Lung (tissue), 12 donors: ENCODE measurements around the gene GNAZ. TPM values are rescaled to one million over a fixed set of nuclear protein-coding genes. Genes with fewer than 3 reads are reported as not detected.

Source experiments
- ATAC-seq: fragments of 200-7000 bp; cut with Tn5 transposase; one replicate; pipeline ENCODE4 v1.9.1; 2020; ENCODE audit warnings: moderate number of reproducible peaks; ENCODE audit not compliant: insufficient read depth, low FRiP score
- DNase-seq, 3 donors: peaks; one replicate each; pipeline ENCODE4 v3.0.0-alpha.2; 2013 to 2017
- H3K27ac ChIP-seq, 2 donors: one replicate each; pipeline ENCODE4 v1.5.1; 2013; ENCODE audit warnings: mild to moderate bottlenecking in 2 of 2, moderate library complexity in 2 of 2, control low read depth in 1 of 2, inconsistent platforms in 1 of 2, low read depth in 1 of 2, low read length in 1 of 2
- H3K27me3 ChIP-seq, 3 donors: one replicate each; pipeline ENCODE4 v1.5.1; 2013; ENCODE audit warnings: low read length in 2 of 3; ENCODE audit not compliant: control insufficient read depth in 3 of 3, insufficient read depth in 3 of 3
- H3K36me3 ChIP-seq, 4 donors: one replicate each; pipeline ENCODE4 v1.5.1; 2013; ENCODE audit warnings: low read length in 4 of 4, mild to moderate bottlenecking in 1 of 4, moderate library complexity in 1 of 4; ENCODE audit not compliant: control insufficient read depth in 4 of 4, insufficient read depth in 4 of 4
- H3K4me1 ChIP-seq, 5 donors: one replicate each; pipeline ENCODE4 v1.5.1; 2013; ENCODE audit warnings: low read length in 5 of 5, mild to moderate bottlenecking in 2 of 5, moderate library complexity in 1 of 5; ENCODE audit not compliant: control insufficient read depth in 5 of 5, insufficient read depth in 5 of 5
- H3K4me3 ChIP-seq: one replicate; pipeline ENCODE4 v1.5.1; 2013; ENCODE audit warnings: mild to moderate bottlenecking, control low read depth, moderate library complexity
- H3K9ac ChIP-seq, 2 donors: one replicate each; pipeline ENCODE4 v1.5.1; 2013; ENCODE audit warnings: low read length in 2 of 2, control low read depth in 1 of 2; ENCODE audit not compliant: insufficient read depth in 1 of 2
- H3K9me3 ChIP-seq, 4 donors: one replicate each; pipeline ENCODE4 v1.5.1; 2013; ENCODE audit warnings: low read length in 3 of 4, mild to moderate bottlenecking in 1 of 4, moderate library complexity in 1 of 4; ENCODE audit not compliant: control insufficient read depth in 4 of 4, insufficient read depth in 3 of 4
- WGBS, 2 donors: extraction: QIAGEN DNeasy Blood & Tissue Kit; methylation state at CpG; one replicate each; pipeline ENCODE4 v1.1.7; 2013; 5-methylcytosine and 5-hydroxymethylcytosine counted together
- polyA plus RNA-seq, 2 donors: library from polyadenylated mRNA; stranded (reverse); fragments of 200-250 nt; gene quantifications; one replicate each; pipeline ENCODE4 v1.2.1, GENCODE V29; 2013
- total RNA-seq, 2 donors: library from RNA; depleted of rRNA in 1 of 2; stranded (reverse); fragments of >200 nt in 1 of 2; gene quantifications; one replicate each; pipeline ENCODE4 v1.2.1, GENCODE V29; 2014 to 2021
- TF ChIP-seq, protein P1 (sequence below): IDR thresholded peaks from 2 replicates; pipeline ENCODE4 v1.5.1; 2012; ENCODE audit warnings: mild to moderate bottlenecking; ENCODE audit errors: control extremely low read depth, extremely low read depth
- donor health status: control.
- donor health status: control.
- donor health status: Bipolar disorder and iron deficiency.
- donor health status: healthy.
- donor health status: DM: yes; HTN: yes; CAD: no.

The GNAZ gene
- total and polyA plus RNA-seq, 4 donors: 0.77 to 5.0 (median 2.3) TPM

DNA sequence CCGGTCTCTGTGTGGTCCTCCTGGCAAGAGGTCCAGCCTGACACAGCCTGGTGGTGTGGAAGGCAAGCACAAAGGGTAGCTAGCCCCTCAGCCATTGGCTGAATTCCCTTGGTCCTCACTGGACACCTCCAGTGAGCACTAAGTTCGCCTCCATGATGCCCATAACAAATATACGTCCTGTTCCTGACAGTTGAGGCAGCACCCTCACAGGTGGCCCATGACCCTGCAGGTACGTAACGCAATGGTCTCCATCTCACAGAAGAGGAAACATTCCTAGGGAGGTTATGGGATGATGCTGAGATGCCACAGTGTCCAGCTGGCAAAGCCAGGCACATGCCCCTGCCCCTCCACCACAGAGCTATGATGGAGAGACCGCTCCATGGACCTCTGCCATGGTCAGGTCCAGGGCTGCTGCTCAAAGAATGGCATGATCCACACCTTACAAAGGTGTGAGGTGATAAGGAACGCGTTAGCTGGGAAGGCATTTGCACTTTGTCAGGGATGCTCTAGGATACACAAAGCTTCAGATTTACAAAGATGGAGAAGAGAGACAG, 1.4 kb upstream of the GNAZ start:
- Histone ChIP-seq H3K4me1 (peaks cover 0 to 13% (median 0%) of the 10 kb centered on the region in 5 donors), H3K9ac (no peak overlapping the region), H3K4me3 (no peak overlapping the region), H3K27me3 (peaks cover 0 to 7% (median 0%) of the 10 kb centered on the region in 3 donors), H3K9me3 (no peaks in the 10 kb centered on the region), H3K27ac (no peak overlapping the region), H3K36me3 (no peaks in the 10 kb centered on the region)
- ATAC-seq (no peak), DNase-seq (peak in 1 of 3 donors; percentile 5)
- 82 to 87% methylated on average over 8 of the region's 8 CpGs for WGBS, 2 donors
- TF ChIP-seq, protein P1, sequence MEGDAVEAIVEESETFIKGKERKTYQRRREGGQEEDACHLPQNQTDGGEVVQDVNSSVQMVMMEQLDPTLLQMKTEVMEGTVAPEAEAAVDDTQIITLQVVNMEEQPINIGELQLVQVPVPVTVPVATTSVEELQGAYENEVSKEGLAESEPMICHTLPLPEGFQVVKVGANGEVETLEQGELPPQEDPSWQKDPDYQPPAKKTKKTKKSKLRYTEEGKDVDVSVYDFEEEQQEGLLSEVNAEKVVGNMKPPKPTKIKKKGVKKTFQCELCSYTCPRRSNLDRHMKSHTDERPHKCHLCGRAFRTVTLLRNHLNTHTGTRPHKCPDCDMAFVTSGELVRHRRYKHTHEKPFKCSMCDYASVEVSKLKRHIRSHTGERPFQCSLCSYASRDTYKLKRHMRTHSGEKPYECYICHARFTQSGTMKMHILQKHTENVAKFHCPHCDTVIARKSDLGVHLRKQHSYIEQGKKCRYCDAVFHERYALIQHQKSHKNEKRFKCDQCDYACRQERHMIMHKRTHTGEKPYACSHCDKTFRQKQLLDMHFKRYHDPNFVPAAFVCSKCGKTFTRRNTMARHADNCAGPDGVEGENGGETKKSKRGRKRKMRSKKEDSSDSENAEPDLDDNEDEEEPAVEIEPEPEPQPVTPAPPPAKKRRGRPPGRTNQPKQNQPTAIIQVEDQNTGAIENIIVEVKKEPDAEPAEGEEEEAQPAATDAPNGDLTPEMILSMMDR: no peak

DNA sequence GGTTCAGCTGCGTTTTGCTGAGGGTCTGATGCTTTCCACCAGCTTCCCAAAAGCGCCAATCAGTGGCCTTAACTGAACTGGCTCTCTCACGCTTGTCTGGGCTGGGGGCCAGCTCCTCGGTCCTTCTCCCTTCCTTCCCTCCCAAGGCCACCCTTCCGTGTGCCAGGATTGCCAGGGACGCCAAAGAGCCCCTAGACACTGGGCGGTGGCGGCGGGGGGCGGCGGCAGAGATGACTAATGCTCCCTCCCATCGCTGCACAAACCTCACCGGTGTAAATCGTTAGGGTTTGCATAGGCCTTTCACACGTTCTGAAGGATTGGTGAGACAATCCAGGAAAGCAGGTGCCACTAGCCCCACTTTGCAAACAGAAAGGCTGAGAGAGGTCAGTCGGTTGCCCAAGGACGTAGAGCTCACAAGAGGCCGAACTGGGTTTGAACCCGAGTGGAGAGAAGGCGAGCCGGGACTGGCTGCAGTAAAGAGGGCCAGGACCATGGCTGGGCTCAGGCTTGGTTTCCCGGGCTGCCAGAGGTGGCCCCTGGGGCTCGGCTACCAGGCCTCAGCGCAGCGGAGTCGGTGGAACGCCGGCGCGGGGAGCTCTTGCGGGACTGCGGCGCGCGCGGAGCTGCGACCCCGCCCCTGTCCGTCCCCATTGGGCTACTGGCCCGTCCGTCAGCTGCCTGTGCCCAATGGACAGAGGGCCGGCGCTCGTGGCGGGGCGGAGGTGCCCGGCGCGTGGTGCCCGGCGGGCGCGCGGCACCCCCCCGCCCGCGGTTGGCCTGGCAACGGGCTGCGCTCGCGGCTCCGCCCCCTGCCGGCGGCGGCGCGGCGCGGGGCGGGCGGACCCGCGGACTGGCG, 589 bp upstream of the GNAZ start:
- Histone ChIP-seq H3K27ac (peak overlapping the region in 1 of 2 donors; percentile 37), H3K4me3 (peak overlapping the region; percentile 35), H3K27me3 (peaks cover 0 to 7% (median 0%) of the 10 kb centered on the region in 3 donors), H3K4me1 (peaks cover 0 to 13% (median 0%) of the 10 kb centered on the region in 5 donors), H3K9me3 (no peaks in the 10 kb centered on the region), H3K9ac (no peak overlapping the region), H3K36me3 (no peaks in the 10 kb centered on the region)
- ATAC-seq (peak; percentile 95), DNase-seq (peak; percentile 81 to 93 (median 91))
- WGBS, 2 donors: 2 to 3% methylated on average over 39 to 74 of the region's 74 CpGs
- TF ChIP-seq, protein P1: no peak

DNA sequence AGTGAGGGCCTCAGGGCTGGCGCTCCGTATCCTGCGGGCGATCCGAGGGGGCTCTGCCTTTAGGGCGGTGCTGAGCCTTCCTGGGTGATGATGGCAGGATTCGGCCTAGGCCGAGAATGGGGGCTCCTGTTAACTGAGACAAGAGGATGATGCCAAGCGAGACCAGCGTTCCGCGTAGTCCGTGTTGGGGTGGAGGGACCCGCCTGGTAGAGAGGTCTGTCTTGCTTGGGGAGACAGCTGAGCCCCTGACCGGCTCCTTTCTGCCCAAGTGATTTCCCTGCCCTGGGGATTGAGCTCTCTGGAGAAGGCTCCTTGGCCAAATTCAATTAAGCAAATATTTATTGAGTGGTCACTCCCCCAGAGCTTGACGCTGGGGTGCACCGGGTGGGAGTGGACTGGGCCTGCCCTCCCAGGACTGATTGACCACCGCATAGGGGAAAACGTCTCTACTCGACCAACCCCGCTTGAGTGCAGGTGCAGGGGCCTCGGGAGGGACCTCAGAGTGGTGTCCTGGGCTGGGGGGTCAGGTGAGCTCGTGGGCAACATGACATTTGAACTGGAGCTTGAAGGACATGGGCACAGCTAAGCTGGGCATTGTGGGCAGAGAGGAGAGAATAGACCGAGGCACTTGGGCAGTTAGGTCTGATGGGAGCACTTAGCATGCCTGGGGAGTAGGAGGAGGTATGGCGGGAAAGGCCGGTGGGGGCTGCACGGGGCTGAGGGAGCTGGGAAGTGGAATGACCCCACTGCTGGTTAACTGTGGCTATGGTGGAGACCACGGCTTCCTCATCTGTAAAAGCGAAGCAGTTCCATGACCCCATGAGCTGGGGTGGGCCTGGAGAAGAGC, 1.1 kb downstream of the GNAZ start:
- Histone ChIP-seq H3K27ac (no peak overlapping the region), H3K4me3 (no peak overlapping the region), H3K27me3 (peaks cover 0 to 7% (median 0%) of the 10 kb centered on the region in 3 donors), H3K4me1 (peaks cover 0 to 13% (median 0%) of the 10 kb centered on the region in 5 donors), H3K36me3 (no peaks in the 10 kb centered on the region), H3K9me3 (no peaks in the 10 kb centered on the region), H3K9ac (no peak overlapping the region)
- DNase-seq (no peak), ATAC-seq (no peak)
- TF ChIP-seq, protein P1: no peak
- WGBS, 2 donors: 54 to 65% methylated on average over 29 of the region's 29 CpGs
